ENCODE data around the gene RNF168. TPM values are rescaled to one million over a fixed set of nuclear protein-coding genes. Genes with fewer than 3 reads are reported as not detected.

Gene RNF168, protein sequence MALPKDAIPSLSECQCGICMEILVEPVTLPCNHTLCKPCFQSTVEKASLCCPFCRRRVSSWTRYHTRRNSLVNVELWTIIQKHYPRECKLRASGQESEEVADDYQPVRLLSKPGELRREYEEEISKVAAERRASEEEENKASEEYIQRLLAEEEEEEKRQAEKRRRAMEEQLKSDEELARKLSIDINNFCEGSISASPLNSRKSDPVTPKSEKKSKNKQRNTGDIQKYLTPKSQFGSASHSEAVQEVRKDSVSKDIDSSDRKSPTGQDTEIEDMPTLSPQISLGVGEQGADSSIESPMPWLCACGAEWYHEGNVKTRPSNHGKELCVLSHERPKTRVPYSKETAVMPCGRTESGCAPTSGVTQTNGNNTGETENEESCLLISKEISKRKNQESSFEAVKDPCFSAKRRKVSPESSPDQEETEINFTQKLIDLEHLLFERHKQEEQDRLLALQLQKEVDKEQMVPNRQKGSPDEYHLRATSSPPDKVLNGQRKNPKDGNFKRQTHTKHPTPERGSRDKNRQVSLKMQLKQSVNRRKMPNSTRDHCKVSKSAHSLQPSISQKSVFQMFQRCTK
- 10.4 and 13.2 TPM in 2 replicates for total RNA-seq

DNA sequence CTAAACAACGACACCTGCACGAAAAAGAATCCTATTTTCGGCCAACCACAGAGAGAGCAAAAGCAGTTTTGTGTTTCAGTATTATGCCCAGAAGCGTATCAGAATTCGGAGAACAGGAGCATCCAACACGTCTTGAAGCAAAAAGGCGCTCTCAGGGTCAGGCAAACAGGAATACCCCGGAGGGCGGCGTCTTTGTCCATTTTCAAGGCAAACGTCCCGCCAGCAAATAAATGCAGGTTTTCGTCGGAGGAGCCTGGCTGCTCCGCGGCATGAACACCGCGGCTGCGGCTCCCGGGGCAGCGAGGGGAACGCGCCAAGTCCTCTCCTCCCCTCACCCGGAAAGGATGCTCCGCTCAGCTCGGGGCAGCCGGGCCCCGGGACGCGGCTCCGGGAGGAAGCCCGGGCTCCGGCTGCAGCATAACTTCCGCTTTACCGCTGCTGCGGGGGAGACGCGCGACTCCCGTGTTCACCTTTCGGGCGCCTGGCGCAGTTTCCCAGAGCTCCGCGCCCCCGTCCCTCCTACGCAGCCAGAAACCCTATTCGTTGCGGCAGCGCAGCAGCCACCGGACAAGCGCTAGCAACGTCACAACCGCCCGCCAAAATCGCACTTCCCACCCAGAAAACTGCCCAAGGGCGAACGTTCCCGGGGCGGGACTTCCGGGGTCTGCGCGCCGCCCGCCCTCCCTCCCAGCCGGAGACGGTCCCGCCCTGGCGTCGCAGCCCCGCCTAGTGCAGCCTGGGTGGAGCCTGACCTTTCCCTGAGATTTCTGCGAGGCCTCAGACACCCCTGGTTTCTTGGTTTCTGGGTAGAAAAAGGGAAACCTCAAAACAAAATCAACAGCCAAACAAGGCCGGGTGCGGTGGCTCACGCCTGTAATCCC, at the start of gene RNF168:
Gene RNF168, minus strand, starts transcription at position 573 of the 881 bp plus-strand sequence. CDS start 595 bp downstream, outside the sequence.

DNA sequence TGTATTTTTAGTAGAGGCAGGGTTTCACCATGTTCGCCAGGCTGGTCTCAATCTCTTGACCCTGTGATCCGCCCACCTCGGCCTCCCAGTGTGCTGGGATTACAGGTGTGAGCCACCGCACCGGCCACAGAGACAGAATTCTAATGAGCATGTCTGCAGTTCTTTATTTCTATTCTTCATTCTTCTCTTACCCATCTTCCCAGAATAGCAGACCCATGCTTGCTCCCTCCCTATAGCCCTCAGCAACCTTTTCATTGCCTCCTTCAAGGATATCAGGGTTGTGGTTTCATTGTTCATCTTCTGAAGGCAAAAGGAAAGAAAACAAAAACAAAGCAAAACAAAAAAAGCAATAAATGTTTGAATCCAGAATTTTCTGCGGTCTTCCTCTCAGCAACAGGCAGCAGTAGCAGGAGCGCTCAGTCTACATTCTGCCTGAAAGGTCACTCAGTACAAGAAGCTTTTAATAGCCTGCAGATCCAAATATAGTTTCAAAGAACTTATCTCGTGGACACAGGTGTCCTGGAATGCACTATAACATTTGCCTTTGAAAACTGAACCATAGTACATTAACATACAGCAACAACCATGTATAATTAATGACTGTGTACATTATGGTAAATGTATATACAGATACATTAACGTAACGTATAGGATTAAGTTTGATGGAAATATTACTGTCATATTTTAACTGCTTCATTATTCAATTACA, 11.5 kb upstream of the RNF168 start, which contains the start of gene SMCO1:
Gene SMCO1, minus strand, starts transcription at position 434 of the 709 bp plus-strand sequence. Its CDS starts 137 bp downstream, at position 297.

GRCh38 chr3:196432137-196432879, 71.3 kb downstream of the RNF168 start, which contains the start of gene UBXN7:
TSS of gene UBXN7 (minus strand) at chr3:196432427. CDS start at chr3:196432399, 28 bp downstream.

Other genes starting within 250 kb of the RNF168 start
- 90.5 and 104 TPM in 2 replicates for gene PCYT1A, start 216.0 kb downstream of the RNF168 start, total RNA-seq
- 6.9 and 8.1 TPM in 2 replicates for gene DYNLT2B, start 185.5 kb downstream of the RNF168 start, total RNA-seq
- gene TM4SF19, start 165.4 kb downstream of the RNF168 start, total RNA-seq: not detected in 2 replicates
- 20.3 and 24.0 TPM in 2 replicates for gene UBXN7, start 71.3 kb downstream of the RNF168 start, total RNA-seq
- not detected in 2 replicates for gene SMCO1, start 11.6 kb upstream of the RNF168 start, total RNA-seq
- gene WDR53, start 64.8 kb upstream of the RNF168 start, total RNA-seq: 6.4 and 7.1 TPM in 2 replicates
- gene FBXO45, start 64.9 kb upstream of the RNF168 start, total RNA-seq: 5.0 and 9.0 TPM in 2 replicates
- 0.58 and 1.5 TPM in 2 replicates for gene NRROS, start 135.9 kb upstream of the RNF168 start, total RNA-seq
- 2.3 and 2.8 TPM in 2 replicates for gene CEP19, start 208.5 kb upstream of the RNF168 start, total RNA-seq
- gene PIGX, start 208.6 kb upstream of the RNF168 start, total RNA-seq: 10.6 and 19.6 TPM in 2 replicates
- gene PAK2, start 236.1 kb upstream of the RNF168 start, total RNA-seq: 37.1 and 54.0 TPM in 2 replicates